PC-3 (cell line): ENCODE data around the gene SELL. TPM values are rescaled to one million over a fixed set of nuclear protein-coding genes. Genes with fewer than 3 reads are reported as not detected.

Experiments used
- ATAC-seq: fragments of 200-7000 bp; cut with Tn5 transposase; 2 replicates; pipeline ENCODE4 v1.9.1; 2020; ENCODE audit warnings: mild to moderate bottlenecking, moderate library complexity
- BruUV-seq: library from RNA; stranded (reverse); fragments of 400-500 nt; replicated peaks from 2 replicates; lab custom pipeline; 2021; lab: Mats Ljungman, UMichigan
- CTCF ChIA-PET: fragments of 300-600 bp; sonication (Branson Sonifier 250); formaldehyde crosslinking; loops from one replicate; lab custom pipeline; 2022; ENCODE audit warnings: antibody characterized with exemption; lab: Charles Lee
- POLR2A ChIA-PET: fragments of 300-600 bp; sonication (Branson Sonifier 250); formaldehyde crosslinking; loops from one replicate; lab custom pipeline; 2022; ENCODE audit warnings: antibody characterized with exemption; ENCODE audit not compliant: unreplicated experiment; lab: Charles Lee
- DNase-seq: peaks from one replicate; pipeline ENCODE4 v3.0.0-alpha.2; 2015
- H2AFZ ChIP-seq: fragments of 300-600 bp; sonication (generic); 2 replicates; pipeline ENCODE4 v1.6.0; 2016; ENCODE audit warnings: antibody characterized with exemption, low read length
- H3F3A ChIP-seq: fragments of 300-600 bp; sonication (generic); one replicate; pipeline ENCODE4 v1.6.0; 2017; ENCODE audit warnings: antibody characterized with exemption, low read length, control low read depth, mild to moderate bottlenecking; ENCODE audit not compliant: unreplicated experiment
- H3K27ac ChIP-seq: fragments of 300-600 bp; sonication (generic); 2 replicates; pipeline ENCODE4 v1.5.1; 2016; ENCODE audit warnings: mild to moderate bottlenecking, low read length
- H3K27me3 ChIP-seq: fragments of 300-600 bp; sonication (generic); 2 replicates; pipeline ENCODE4 v1.6.1; 2016; ENCODE audit warnings: low read length, mixed read lengths
- H3K36me3 ChIP-seq: fragments of 300-600 bp; sonication (generic); 2 replicates; pipeline ENCODE4 v1.6.1; 2016; ENCODE audit warnings: low read depth, mixed run types, low read length, mixed read lengths
- H3K4me1 ChIP-seq: fragments of 300-600 bp; sonication (generic); 2 replicates; pipeline ENCODE4 v1.5.1; 2016; ENCODE audit warnings: low read length; ENCODE audit not compliant: insufficient read depth
- H3K4me2 ChIP-seq: fragments of 300-600 bp; sonication (generic); 2 replicates; pipeline ENCODE4 v1.6.0; 2016; ENCODE audit warnings: low read length
- H3K4me3 ChIP-seq: fragments of 300-600 bp; sonication (generic); 2 replicates; pipeline ENCODE4 v1.5.1; 2016; ENCODE audit warnings: mild to moderate bottlenecking, low read length, mixed read lengths
- H3K79me2 ChIP-seq: fragments of 300-600 bp; sonication (generic); 2 replicates; pipeline ENCODE4 v1.6.1; 2017; ENCODE audit warnings: low read length, mixed read lengths
- H3K9ac ChIP-seq: fragments of 300-600 bp; sonication (generic); 2 replicates; pipeline ENCODE4 v1.6.0; 2016; ENCODE audit warnings: mild to moderate bottlenecking, low read length
- H3K9me2 ChIP-seq: fragments of 300-600 bp; sonication (generic); replicated peaks from 2 replicates; pipeline ENCODE4 v1.6.1; 2016; ENCODE audit warnings: mixed run types, low read length, mixed read lengths
- H3K9me3 ChIP-seq: fragments of 300-600 bp; sonication (generic); 2 replicates; pipeline ENCODE4 v1.6.1; 2016; ENCODE audit warnings: low read length, mixed read lengths
- H4K20me1 ChIP-seq: fragments of 300-600 bp; sonication (generic); 2 replicates; pipeline ENCODE4 v1.6.1; 2016; ENCODE audit warnings: low read length, mixed read lengths
- CTCF ChIP-seq: fragments of 300-600 bp; sonication (generic); conservative IDR thresholded peaks from 2 replicates; pipeline ENCODE4 v1.5.1; 2017; ENCODE audit warnings: antibody characterized with exemption, low read depth, mild to moderate bottlenecking, low read length
- EZH2 ChIP-seq: fragments of 300-600 bp; sonication (generic); IDR thresholded peaks from one replicate; pipeline ENCODE4 v1.6.1; 2017; ENCODE audit warnings: antibody characterized with exemption, mild to moderate bottlenecking, low read length; ENCODE audit not compliant: unreplicated experiment
- EZH2phosphoT487 ChIP-seq: fragments of 300-600 bp; sonication (generic); IDR thresholded peaks from 2 replicates; pipeline ENCODE4 v1.6.1; 2018; ENCODE audit warnings: mild to moderate bottlenecking, antibody characterized with exemption, low read length, borderline replicate concordance
- intact Hi-C: fragments of 100-400 bp; cut with micrococcal nuclease; formaldehyde crosslinking; loops from 2 replicates; pipeline ENCODE4 v1.9.0; 2023
- total RNA-seq: library from RNA; depleted of rRNA; stranded (reverse); fragments of >200 nt; gene quantifications from 2 replicates; pipeline ENCODE4 v1.2.3, GENCODE V29; 2014

The SELL gene
- total RNA-seq, 1 experiment from 2014 or later = 1.2 TPM

GRCh38 chr1:169727307-169727706 lies 15.9 kb upstream of the SELL start:
- no peak for ATAC-seq
- TF ChIP-seq EZH2phosphoT487 (no peak), CTCF (no peak), EZH2 (no peak)
- no peaks in the 10 kb centered on the region for H3K9me2 ChIP-seq
- ChIA-PET CTCF (interaction anchor here (0.5 kb wide), 1 partner anchor 116 kb away, joined by 3 read pairs; no protein-coding TSS in a partner anchor), POLR2A (no interaction called here)
- no peaks in the 10 kb centered on the region for H4K20me1 ChIP-seq
- H3K9ac ChIP-seq = no peak overlapping the region
- no peak overlapping the region for H3K4me3 ChIP-seq
- H3K27ac ChIP-seq = no peak overlapping the region
- DNase-seq = peak; percentile 23
- no peaks in the 10 kb centered on the region for H3K4me1 ChIP-seq
- no peaks in the 10 kb centered on the region for H3K9me3 ChIP-seq
- no peaks in the 10 kb centered on the region for H3K36me3 ChIP-seq
- no peak overlapping the region for H2AFZ ChIP-seq
- H3F3A ChIP-seq = no peaks in the 10 kb centered on the region
- no TSS peak for BruUV-seq
- H3K4me2 ChIP-seq = no peak overlapping the region
- intact Hi-C loops = no loop called here
- no peaks in the 10 kb centered on the region for H3K27me3 ChIP-seq
- H3K79me2 ChIP-seq = no peaks in the 10 kb centered on the region

- DNase-seq (no peak), ATAC-seq (no peak)
- H4K20me1 ChIP-seq = no peaks in the 10 kb centered on the region
- no peak overlapping the region for H3K4me2 ChIP-seq
- no peaks in the 10 kb centered on the region for H3K27me3 ChIP-seq
- no peak overlapping the region for H3K27ac ChIP-seq
- H3K9me3 ChIP-seq = no peaks in the 10 kb centered on the region
- no peak for TF ChIP-seq CTCF
- no peak for TF ChIP-seq EZH2phosphoT487
- TF ChIP-seq EZH2 = no peak
- H2AFZ ChIP-seq = no peak overlapping the region
- H3K9ac ChIP-seq = no peak overlapping the region
- POLR2A ChIA-PET = no interaction called here
- no peaks in the 10 kb centered on the region for H3F3A ChIP-seq
- CTCF ChIA-PET = interaction anchor here (0.5 kb wide), 1 partner anchor 116 kb away, joined by 3 read pairs; no protein-coding TSS in a partner anchor
- intact Hi-C loops = no loop called here
- no peak overlapping the region for H3K4me3 ChIP-seq
- H3K79me2 ChIP-seq = no peaks in the 10 kb centered on the region
- H3K9me2 ChIP-seq = no peaks in the 10 kb centered on the region
- H3K36me3 ChIP-seq = no peaks in the 10 kb centered on the region
- H3K4me1 ChIP-seq = no peaks in the 10 kb centered on the region
- BruUV-seq = no TSS peak
These were observed 15.4 kb upstream of the SELL start for GRCh38 chr1:169726851-169727250.

GRCh38 chr1:169725930-169726329 lies 14.5 kb upstream of the SELL start:
- Histone ChIP-seq H3K9ac (no peak overlapping the region), H3K36me3 (no peaks in the 10 kb centered on the region), H3K79me2 (no peaks in the 10 kb centered on the region), H3K27ac (no peak overlapping the region), H3K27me3 (no peaks in the 10 kb centered on the region), H4K20me1 (no peaks in the 10 kb centered on the region), H3F3A (no peaks in the 10 kb centered on the region), H3K4me3 (no peak overlapping the region), H3K9me2 (no peaks in the 10 kb centered on the region), H2AFZ (no peak overlapping the region), H3K4me2 (no peak overlapping the region), H3K4me1 (no peaks in the 10 kb centered on the region), H3K9me3 (no peaks in the 10 kb centered on the region)
- BruUV-seq = no TSS peak
- ChIA-PET POLR2A (no interaction called here), CTCF (interaction anchor here (0.6 kb wide), 1 partner anchor 132 kb away, joined by 3 read pairs; no protein-coding TSS in a partner anchor)
- DNase-seq = no peak
- no peak for TF ChIP-seq CTCF
- TF ChIP-seq EZH2phosphoT487 = no peak
- TF ChIP-seq EZH2 = no peak
- intact Hi-C loops = no loop called here
- no peak for ATAC-seq
